DOHH2 (cell line): Measurements from ENCODE around the gene ETS1.

ENCODE experiments used
- EZH2phosphoT487 ChIP-seq: fragments of 200-600 bp; sonication (generic); IDR thresholded peaks from 2 replicates; pipeline ENCODE4 v1.6.1; 2017; ENCODE audit warnings: borderline replicate concordance, mild to moderate bottlenecking, antibody characterized with exemption, low read length, moderate library complexity, mixed read lengths
- TF ChIP-seq, protein P1 (sequence below): fragments of 200-600 bp; sonication (generic); IDR thresholded peaks from one replicate; pipeline ENCODE4 v1.5.1; 2014; ENCODE audit warnings: antibody characterized with exemption, mild to moderate bottlenecking, low read depth, low read length; ENCODE audit not compliant: poor library complexity, severe bottlenecking

DNA sequence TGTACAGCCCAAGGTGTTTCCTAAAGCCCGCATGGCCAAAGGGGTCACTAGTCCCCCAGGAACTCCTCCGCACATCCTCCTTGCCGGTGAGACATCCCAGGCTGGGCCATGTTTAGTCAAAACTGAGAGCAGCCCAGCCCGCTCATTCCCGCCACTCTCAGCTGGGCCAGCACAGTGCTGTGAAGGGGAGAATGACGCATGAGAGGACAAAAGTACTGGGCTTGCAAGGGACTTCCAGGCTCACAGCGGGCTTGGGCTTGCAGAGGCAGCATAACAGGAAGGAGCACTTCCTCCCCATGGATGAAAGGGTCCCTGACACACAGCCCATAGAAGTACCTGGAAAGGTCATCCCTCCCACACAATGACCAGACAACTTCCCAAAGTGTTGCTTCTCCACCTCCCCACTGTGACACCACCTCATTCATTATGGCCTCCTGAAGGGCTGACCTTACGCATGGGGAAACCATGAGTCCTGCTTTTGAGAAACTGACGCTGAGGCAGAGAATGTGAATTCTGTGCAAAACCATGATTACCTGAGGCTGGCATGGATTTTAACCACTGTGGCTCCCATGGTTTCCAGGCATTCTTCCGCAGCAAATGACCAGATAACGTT lies 19.1 kb downstream of the ETS1 start:
- TF ChIP-seq, protein P1, sequence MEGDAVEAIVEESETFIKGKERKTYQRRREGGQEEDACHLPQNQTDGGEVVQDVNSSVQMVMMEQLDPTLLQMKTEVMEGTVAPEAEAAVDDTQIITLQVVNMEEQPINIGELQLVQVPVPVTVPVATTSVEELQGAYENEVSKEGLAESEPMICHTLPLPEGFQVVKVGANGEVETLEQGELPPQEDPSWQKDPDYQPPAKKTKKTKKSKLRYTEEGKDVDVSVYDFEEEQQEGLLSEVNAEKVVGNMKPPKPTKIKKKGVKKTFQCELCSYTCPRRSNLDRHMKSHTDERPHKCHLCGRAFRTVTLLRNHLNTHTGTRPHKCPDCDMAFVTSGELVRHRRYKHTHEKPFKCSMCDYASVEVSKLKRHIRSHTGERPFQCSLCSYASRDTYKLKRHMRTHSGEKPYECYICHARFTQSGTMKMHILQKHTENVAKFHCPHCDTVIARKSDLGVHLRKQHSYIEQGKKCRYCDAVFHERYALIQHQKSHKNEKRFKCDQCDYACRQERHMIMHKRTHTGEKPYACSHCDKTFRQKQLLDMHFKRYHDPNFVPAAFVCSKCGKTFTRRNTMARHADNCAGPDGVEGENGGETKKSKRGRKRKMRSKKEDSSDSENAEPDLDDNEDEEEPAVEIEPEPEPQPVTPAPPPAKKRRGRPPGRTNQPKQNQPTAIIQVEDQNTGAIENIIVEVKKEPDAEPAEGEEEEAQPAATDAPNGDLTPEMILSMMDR, result no peak
- TF ChIP-seq EZH2phosphoT487, result no peak
